Measurements from ENCODE around the gene JAM2.
"Not testable (repeated sequence)": the region's sequence is repeated elsewhere in the genome, so short reads cannot be mapped to it uniquely, and the experiment has no call there.

Gene JAM2

DNA sequence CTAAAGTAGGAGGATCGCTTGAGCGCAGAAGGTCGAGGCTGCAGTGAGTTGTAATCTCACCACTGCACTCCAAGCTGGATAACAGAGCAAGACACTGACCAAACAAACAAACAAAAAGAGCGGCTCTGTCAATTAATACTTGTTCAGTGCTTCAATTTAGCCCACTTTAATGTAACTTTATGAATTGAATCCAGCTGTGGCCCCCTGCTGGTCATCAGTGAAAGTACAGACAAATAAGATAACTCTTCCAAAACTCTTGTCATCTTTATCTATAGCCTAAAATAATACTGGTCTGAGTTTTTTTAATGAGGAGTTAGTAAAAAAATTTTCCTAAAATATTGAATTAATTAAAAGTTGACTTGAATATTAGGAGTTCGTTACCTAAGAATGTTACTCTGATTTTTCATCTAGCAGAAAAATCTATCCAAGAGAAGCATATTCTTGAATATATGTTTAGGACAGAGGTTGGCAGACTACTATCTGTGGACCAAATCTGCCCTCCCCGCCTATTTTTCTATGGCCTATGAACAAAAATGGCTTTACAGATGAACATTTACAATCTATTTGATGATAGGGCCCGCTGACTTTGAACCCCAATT is 69.5 kb downstream of the JAM2 start:
- DNase-seq (ENCODE audit: low read depth in 1 of 2, low spot score in 1 of 2) = peak; percentile 28 to 66
- in situ Hi-C loops (cut with HindIII; ENCODE audit: low pct_unique_long_range_greater_than_20kb, low sequenced_read_pairs) = no loop called here
- no peak for TF ChIP-seq JUND (IDR thresholded peaks at IDR 0.05; ENCODE audit: low read depth)

DNA sequence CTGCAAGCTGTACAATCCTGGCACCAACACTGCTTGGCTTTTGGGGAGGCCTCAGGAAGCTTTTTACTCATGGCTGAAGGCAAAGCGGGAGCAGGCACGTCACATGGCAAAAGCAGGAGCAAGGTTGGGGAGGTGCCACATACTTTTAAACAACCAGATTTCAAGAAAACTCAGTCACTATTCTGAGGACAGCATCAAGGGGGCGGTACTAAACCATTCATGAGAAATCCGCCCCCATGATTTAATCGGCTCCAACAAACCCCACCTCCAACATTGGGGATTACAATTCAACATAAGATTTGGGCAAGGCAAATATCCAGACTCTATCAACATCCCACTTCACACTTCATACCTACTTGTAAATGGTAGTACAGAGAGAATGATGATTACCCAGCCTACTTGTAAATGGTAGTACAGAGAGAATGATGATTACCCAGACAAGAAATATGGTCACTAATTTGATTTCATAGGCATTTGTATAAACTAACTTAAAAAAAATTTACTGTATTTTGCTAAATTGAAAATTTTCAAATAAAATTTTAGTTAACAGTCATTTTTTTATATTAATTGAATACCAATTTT is 70.7 kb downstream of the JAM2 start:
- DNase-seq (ENCODE audit: low read depth in 1 of 2, low spot score in 1 of 2) = peak in 1 of 2 experiments; percentile 12
- in situ Hi-C loops (cut with HindIII; ENCODE audit: low pct_unique_long_range_greater_than_20kb, low sequenced_read_pairs) = no loop called here
- TF ChIP-seq JUND (IDR thresholded peaks at IDR 0.05; ENCODE audit: low read depth) = no peak

DNA sequence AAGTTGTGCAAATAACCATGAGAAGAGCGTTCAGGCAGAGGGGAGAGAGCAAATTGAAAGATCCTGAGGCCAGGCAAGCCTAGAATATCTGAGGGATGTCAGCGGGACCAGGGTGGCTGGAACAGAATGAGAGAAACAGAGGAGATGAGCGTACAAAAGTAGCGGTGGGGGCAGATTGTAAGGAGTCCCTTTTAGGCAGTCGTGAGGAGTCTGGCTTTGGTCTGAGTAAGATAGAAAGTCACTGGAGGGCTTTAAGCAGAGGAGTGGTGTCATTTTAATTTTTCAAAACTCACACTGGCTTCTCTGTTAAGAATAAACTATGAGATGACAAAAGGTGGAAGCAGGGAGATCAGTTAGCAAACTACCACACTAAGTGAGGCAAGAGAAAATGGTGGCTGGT is 71.5 kb downstream of the JAM2 start:
- in situ Hi-C loops (cut with HindIII; ENCODE audit: low pct_unique_long_range_greater_than_20kb, low sequenced_read_pairs) = no loop called here
- no peak for DNase-seq (ENCODE audit: low read depth in 1 of 2, low spot score in 1 of 2)
- no peak for TF ChIP-seq JUND (IDR thresholded peaks at IDR 0.05; ENCODE audit: low read depth)

DNA sequence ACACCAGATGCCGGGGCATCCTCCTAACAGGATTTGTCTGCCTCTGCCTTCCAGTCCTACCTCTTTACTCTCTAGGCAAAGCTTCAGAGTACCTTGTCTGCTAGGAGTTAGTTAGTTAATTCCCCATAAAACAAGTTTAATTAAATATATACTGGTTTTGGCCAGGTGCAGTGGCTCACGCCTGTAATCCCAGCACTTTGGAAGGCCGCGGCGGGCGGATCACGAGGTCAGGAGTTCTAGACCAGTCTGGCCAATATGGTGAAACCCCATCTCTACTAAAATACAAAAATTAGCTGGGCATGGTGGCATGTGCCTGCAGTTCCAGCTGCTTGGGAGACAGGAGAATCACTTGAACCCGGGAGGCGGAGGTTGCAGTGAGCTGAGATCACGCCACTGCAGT is 75.0 kb downstream of the JAM2 start:
- DNase-seq (ENCODE audit: low read depth in 1 of 2, low spot score in 1 of 2); in situ Hi-C loops (cut with HindIII; ENCODE audit: low pct_unique_long_range_greater_than_20kb, low sequenced_read_pairs): not testable (repeated sequence)

DNA sequence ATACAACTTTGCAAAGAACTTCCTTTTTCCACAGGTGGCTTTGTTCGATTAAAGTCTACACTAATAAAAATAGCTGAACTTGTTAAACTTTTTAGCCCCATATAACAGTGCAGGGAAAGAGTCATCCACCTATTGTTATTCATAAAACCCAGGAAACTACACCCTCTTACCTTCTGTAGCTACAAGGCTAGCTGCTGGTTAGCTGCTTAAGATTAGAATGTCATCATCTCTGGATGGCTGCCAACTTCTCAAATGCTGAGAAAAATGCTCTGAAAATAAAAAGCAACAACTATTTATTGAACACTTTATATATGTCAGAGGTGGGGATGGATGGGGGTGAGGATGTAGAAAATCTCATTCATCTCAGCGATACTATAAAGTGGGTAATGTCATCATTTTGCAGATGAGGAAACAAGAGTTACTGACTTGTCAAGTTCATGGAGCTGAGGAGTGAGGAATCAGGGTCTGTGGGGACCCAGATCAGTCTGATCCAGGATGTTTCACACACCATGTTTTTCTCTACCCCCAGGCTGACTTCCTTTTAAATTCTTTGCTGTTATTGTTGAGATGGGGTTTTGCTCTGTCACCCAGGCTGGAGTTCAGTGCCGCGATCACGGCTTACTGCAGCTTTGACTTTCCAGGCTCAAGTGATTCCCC is 78.6 kb downstream of the JAM2 start:
- no peak for TF ChIP-seq JUND (IDR thresholded peaks at IDR 0.05; ENCODE audit: low read depth)
- DNase-seq (ENCODE audit: low read depth in 1 of 2, low spot score in 1 of 2) = no peak
- in situ Hi-C loops (cut with HindIII; ENCODE audit: low pct_unique_long_range_greater_than_20kb, low sequenced_read_pairs) = no loop called here

DNA sequence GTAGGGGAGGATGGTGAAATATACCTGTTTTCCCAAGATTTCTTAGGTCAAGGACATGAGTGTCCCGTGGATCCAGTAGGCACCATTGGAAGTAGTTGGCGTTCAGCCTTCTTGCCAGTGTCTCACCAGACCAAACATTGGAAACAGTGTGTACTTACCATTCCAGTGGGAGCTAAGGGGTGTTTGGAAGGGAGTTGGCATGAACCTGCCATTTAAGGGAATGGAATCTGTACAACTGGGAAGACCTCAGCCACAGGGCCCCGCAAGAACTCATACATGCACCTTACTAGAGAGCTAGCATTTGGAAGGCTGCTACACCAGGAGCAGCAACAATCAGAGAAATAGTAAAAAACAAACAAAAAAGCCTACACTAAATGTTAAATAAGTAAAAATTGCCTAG is 82.9 kb downstream of the JAM2 start:
- no peak for TF ChIP-seq JUND (IDR thresholded peaks at IDR 0.05; ENCODE audit: low read depth)
- in situ Hi-C loops (cut with HindIII; ENCODE audit: low pct_unique_long_range_greater_than_20kb, low sequenced_read_pairs) = no loop called here
- DNase-seq (ENCODE audit: low read depth in 1 of 2, low spot score in 1 of 2) = no peak

DNA sequence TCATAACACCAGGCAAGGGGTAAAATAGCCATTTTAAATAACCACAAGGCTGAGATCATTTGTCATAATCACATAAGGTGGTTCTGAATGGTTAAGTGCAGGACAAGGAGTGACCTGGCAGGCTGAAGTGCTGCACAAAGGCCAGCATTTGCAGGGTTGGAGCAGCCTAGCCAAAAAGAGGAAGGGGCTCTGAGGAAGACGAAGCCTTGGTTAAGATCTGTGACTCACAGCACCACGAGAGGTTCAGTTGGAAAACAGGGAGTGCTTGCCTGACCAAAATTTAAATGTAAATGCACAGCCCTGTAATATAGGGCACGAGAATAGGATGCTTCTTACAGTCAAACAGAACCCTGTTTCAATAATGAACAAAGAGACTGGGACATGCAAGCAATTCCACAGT is 83.6 kb downstream of the JAM2 start:
- in situ Hi-C loops (cut with HindIII; ENCODE audit: low pct_unique_long_range_greater_than_20kb, low sequenced_read_pairs) = no loop called here
- no peak for DNase-seq (ENCODE audit: low read depth in 1 of 2, low spot score in 1 of 2)

DNA sequence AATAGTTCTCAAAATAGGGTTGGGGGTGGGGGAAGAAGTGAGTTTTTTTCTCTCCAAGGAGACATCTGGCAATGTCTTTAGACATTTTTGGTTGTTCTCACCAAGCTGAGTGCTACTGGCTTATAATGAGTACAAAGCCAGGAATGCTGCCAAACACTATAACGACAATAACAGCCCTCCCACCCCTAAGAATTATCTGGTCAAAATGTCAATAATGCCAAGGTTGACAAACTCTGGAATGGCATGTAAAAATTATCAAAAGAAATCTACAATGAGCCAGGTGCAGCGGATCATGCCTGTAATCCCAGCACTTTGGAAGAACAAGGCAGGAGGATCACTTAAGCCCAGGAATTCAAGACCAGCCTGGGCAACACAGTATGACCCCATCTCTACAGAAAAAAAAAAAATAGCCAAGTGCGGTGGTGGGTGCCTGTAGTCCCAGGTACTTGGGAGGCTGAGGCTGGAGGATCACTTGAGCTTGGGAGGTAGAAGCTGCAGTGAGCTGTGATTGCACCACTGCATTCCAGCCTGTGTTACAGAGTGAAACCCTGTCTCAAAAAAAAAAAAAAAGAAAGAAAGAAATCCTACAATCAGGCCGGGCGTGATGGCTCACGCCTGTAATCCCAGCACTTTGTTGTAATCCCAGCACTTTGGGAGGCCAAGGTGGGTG is 93.2 kb downstream of the JAM2 start:
- TF ChIP-seq JUND (IDR thresholded peaks at IDR 0.05; ENCODE audit: low read depth) = no peak
- in situ Hi-C loops (cut with HindIII; ENCODE audit: low pct_unique_long_range_greater_than_20kb, low sequenced_read_pairs) = no loop called here
- no peak for DNase-seq (ENCODE audit: low read depth in 1 of 2, low spot score in 1 of 2)

More for the DNA sequence above, 83.6 kb downstream of the JAM2 start:
- no peak for TF ChIP-seq JUND (IDR thresholded peaks at IDR 0.05; ENCODE audit: low read depth)

DNA sequence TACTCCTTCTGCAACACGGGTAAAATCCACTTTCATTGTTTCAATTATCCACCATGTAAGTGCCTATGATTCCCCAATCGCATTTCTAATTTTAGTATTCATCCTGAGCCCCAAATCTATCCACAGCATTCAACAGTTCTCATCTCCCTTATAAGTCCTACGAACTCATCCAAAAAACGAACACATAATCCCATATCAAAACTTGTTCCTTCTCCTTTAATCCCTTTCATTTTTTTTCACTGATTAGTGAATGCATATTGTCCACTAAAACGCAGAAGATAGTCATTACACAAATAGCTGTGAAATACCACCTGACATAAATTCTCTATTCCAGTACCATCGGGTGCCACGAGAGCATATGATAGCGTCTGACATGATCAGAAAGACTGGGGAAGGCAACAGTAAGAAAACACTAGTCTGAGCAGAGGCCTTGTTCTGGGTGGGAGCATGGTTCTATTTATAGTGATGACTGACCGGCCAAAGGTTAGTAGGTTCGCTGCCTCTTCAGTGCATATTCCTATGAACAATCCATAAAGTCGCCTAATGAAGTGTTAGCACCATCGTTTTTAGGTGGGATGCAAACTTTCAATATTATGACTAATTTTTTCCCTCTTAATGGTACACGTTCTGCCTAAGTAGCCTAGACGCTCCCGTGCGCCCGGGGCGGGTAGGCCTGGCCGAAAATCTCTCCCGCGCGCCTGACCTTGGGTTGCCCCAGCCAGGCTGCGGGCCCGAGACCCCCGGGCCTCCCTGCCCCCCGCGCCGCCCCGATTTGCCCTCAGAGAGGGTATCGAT is 95.0 kb downstream of the JAM2 start:
- in situ Hi-C loops (cut with HindIII; ENCODE audit: low pct_unique_long_range_greater_than_20kb, low sequenced_read_pairs) = no loop called here
- TF ChIP-seq JUND (IDR thresholded peaks at IDR 0.05; ENCODE audit: low read depth) = no peak
- DNase-seq (ENCODE audit: low read depth in 1 of 2, low spot score in 1 of 2) = peak in 1 of 2 experiments; percentile 10

DNA sequence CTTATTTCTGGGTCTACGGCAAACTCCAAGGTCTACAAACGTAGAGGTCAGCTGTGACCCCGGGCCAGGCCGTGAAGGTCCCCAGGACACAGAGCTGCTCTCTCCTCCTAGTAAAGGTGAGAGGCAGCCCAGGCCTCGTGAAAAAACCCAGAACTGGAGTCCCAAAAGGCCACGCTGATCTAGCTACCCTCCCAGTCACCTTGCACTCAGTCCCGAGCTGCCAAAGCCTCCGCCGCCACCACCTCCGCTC is 95.5 kb downstream of the JAM2 start:
- DNase-seq (ENCODE audit: low read depth in 1 of 2, low spot score in 1 of 2) = no peak
- in situ Hi-C loops (cut with HindIII; ENCODE audit: low pct_unique_long_range_greater_than_20kb, low sequenced_read_pairs) = no loop called here
- no peak for TF ChIP-seq JUND (IDR thresholded peaks at IDR 0.05; ENCODE audit: low read depth)

DNA sequence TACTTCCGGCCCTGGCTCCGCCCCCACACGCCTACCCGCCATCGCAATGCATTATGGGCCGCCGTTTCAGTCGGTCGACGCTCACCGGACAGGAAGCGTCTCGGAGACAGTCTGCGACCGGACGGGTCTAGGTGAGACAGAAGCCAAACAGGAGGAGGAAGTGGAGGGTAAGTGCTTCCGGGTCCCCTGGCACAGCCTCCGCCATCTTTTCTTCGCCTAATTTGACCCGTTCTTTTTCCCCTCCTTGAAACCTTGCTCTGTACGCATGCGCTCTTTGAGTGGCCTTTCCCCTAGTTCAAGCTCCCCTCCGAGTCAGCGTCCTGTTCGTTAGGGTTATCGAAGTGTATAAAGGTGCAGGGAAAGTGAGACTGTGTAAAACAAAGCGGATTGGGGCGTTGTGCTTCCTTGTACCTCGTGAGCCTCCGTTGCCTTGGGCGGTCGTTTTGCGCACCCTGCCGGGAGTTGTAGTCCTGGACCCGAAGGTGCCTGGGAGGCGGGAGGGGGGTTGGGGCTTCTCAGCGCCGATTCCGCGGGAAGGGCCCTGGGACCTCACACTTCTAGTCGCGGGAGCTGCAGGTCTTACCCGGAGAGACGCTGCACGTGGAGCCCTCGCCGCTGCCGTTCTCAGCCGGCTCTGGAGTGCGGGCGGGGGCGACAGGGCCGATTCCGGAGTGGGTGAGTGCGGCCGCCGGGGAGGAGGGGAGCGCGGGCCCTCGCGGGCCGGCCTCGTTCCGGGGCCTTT is 96.0 kb downstream of the JAM2 start, which contains the start of the genes ATP5PF and GABPA:
ATP5PF (minus strand) TSS at position 1 of the 742 bp plus-strand sequence. CDS start 5,110 bp downstream, outside the sequence.
GABPA (plus strand) TSS at position 69 of the 742 bp plus-strand sequence. CDS start 6,627 bp downstream, outside the sequence.
- TF ChIP-seq JUND (IDR thresholded peaks at IDR 0.05; ENCODE audit: low read depth) = no peak
- DNase-seq (ENCODE audit: low read depth in 1 of 2, low spot score in 1 of 2) = peak; percentile 79 to 99
- in situ Hi-C loops (cut with HindIII; ENCODE audit: low pct_unique_long_range_greater_than_20kb, low sequenced_read_pairs) = no loop called here

Measured in T47D (cell line).